Measurements from ENCODE around the gene TMEM11. TPM values are rescaled to one million over a fixed set of nuclear protein-coding genes. Genes with fewer than 3 reads are reported as not detected.
A peak's percentile ranks its signal among the peaks of the same experiment; 100 is the strongest.

TMEM11 gene
- polyA plus RNA-seq, 6 donors from 2014 or later: 39.7 to 54.3 (median 42.7) TPM

DNA sequence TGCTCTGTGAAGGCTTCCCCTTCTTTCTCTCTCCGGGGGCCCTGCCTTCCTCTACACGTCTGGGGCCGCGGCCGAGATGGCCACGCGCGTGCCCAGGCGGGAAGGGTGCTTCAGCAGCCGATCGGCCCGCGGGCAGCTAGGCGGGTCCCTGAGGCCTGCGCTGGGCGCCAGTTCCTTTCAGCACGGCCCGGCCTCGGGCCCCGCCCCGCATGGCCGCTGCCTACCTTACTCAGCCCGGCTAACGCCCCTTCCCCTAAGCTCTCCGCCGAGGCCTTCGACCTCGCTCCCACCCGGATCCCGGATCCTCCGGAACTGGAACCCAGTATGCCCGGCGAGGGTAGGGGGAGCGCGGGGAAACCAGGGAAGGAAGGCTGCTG lies 335 bp downstream of the TMEM11 start:
- peaks cover 34 to 58% (median 47%) of the 10 kb centered on the region in 3 donors for H3K4me1 Mint-ChIP-seq
- no peaks in the 10 kb centered on the region for H3K9me3 Mint-ChIP-seq
- H3K36me3 Mint-ChIP-seq: no peaks in the 10 kb centered on the region
- peak overlapping the region; percentile 91 to 95 (median 94) for H3K4me3 Mint-ChIP-seq
- DNase-seq (no peak), ATAC-seq (ENCODE audit: low read depth in 2 of 2) (peak in 1 of 2 donors; percentile 2)
- peak overlapping the region in 4 of 6 donors; percentile 92 to 97 (median 94) for H3K27ac Mint-ChIP-seq
- H3K27me3 Mint-ChIP-seq: no peaks in the 10 kb centered on the region

DNA sequence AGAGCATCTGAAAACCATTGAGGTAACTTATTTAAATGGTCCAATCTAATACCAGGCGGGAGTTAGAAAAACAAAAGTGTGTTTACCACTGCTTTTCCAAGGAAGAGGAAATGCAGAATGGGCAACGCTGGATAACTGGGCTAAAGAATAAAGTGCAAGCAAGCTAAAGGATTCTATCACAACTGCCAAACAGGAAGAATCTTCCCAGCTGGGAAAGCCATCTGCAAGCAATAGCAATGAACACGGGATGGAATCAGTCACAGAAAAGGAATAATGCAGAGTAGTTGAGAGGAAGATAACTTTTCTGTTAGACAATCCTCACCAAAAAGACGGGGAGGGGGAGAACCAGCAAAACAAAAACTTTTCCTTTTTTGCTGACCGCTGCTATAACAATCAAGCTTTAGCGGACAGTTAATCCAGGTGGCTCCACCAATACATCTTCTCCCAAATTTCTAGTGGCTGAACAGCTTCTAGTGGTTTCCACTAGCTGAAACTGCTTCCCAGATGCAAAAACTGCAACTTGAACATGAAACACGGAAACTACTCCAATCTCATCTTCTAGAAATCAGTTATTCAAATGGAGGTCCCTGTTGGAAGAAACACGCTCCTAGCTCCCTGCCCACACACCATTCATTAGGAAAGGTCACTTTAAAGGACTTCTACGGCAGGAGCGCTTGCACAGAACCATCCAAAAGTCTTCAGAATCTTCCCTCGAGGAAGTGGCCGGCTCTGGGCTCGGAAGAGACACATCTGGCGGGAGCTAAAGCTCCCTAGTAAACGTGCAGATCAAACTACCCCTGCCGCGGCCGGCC lies 929 bp downstream of the TMEM11 start:
- no peaks in the 10 kb centered on the region for H3K27me3 Mint-ChIP-seq
- H3K4me3 Mint-ChIP-seq: peak overlapping the region; percentile 91 to 95 (median 94)
- no peaks in the 10 kb centered on the region for H3K36me3 Mint-ChIP-seq
- H3K4me1 Mint-ChIP-seq: peaks cover 34 to 58% (median 47%) of the 10 kb centered on the region in 3 donors
- no peaks in the 10 kb centered on the region for H3K9me3 Mint-ChIP-seq
- peak overlapping the region; percentile 53 to 93 (median 72) for H3K27ac Mint-ChIP-seq
- ATAC-seq (ENCODE audit: low read depth in 2 of 2): no peak
- DNase-seq: peak; percentile 1

DNA sequence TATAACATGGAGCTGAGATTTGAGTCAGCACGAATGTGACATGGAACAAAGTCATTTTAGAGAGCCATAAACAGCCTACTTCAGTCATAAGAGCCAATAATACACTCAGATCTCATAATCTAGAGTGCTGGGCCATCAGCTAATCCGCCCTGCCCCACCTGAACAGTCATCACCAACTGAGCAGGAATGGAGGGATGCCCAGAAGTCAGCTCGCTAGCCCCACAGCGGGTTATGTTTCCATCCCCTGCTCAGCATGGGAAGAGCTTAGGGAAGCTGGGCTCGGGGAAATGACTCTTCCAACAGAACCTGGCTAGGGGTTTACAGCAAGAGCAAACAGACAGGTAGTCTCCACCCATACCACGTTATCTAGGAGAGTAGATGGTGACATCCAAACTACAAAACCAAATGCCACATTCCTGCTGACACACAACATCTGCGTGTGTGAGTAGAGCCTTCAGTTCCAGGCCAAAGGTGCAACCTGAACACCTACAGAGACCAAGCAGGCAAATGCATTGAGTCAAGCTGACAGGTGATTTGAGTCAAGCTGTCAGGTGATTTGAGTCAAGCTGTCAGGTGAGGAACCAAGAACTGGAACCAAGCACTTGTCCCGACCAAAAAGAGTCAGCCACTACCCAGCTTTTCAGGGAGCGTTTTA lies 2.0 kb downstream of the TMEM11 start:
- Mint-ChIP-seq H3K36me3 (no peaks in the 10 kb centered on the region), H3K4me3 (peak overlapping the region in 7 of 8 donors; percentile 17 to 95 (median 92)), H3K4me1 (peaks cover 34 to 60% (median 47%) of the 10 kb centered on the region in 3 donors), H3K9me3 (no peaks in the 10 kb centered on the region), H3K27me3 (no peaks in the 10 kb centered on the region), H3K27ac (peak overlapping the region in 4 of 6 donors; percentile 22 to 84 (median 50))
- DNase-seq (no peak), ATAC-seq (ENCODE audit: low read depth in 2 of 2) (no peak)

DNA sequence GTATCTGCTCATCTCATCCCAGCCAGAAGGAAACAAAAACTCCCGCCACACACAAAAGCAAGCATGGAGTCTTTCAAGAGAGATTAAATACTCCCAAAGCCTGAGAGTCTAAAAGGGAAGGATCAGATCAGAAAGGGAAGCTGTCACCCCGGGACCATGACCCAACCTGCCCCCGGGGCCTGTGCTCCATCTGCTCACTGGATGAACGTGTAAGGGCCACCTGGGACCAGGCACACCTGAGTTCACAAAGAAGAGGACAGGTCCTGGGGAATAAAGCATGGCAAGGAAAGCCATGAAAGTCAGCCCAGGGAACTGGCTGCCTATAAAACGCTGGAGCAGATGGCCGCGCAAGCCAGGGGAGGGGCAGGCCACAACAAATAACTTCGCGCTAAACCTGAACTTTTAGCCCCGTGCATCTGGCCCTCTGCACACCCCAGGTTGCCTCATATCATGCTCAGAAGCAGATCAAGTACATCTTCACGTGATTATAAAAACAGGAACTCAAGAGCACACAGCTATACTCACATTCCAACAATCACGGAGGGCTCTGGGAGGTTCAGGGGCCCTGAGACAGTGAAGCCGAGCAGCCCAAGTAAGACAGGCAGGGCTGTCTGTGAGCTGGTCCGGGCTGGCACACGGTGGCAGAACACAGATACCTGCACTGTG lies 3.4 kb downstream of the TMEM11 start:
- ATAC-seq (ENCODE audit: low read depth in 2 of 2) (no peak), DNase-seq (no peak)
- no peaks in the 10 kb centered on the region for H3K27me3 Mint-ChIP-seq
- H3K4me3 Mint-ChIP-seq: peak overlapping the region in 1 of 8 donors; percentile 94
- peak overlapping the region in 2 of 6 donors; percentile 86 to 89 for H3K27ac Mint-ChIP-seq
- H3K36me3 Mint-ChIP-seq: no peaks in the 10 kb centered on the region
- H3K9me3 Mint-ChIP-seq: no peaks in the 10 kb centered on the region
- H3K4me1 Mint-ChIP-seq: peaks cover 40 to 51% (median 44%) of the 10 kb centered on the region in 3 donors

DNA sequence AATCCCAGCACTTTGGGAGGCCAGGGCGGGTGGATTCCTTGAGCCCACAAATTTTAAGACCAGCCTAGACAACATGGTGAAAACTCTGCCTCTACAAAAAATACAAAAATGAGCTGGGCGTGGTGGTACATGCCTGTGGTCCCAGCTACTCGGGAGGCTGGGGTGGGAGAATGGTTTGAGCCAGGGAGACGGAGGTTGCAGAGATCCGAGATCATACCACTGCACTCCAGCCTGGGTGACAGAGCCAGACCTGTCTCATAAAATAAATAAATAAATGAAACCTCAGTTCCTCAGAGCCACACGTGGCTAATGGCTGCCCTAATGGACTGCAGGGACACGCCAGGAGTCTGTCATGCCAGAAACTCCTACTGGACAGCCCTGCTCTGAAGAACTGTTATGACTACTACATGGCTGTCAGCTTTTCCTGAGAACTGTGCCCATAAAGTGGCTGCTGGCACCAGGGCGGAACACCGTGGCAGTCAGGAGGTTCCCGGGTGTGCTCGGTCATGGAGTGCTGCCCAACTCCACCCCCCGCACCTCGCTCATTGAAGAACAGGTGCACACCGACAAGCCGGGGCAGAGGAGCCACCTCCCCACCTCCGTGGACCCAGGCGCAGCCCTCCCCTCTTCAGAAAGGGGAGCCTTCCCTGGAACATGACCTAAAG lies 4.3 kb downstream of the TMEM11 start:
- DNase-seq (no peak), ATAC-seq (ENCODE audit: low read depth in 2 of 2) (no peak)
- H3K27me3 Mint-ChIP-seq: no peaks in the 10 kb centered on the region
- peaks cover 38 to 47% (median 44%) of the 10 kb centered on the region in 3 donors for H3K4me1 Mint-ChIP-seq
- peak overlapping the region in 1 of 8 donors; percentile 94 for H3K4me3 Mint-ChIP-seq
- H3K36me3 Mint-ChIP-seq: no peaks in the 10 kb centered on the region
- no peaks in the 10 kb centered on the region for H3K9me3 Mint-ChIP-seq
- peak overlapping the region in 1 of 6 donors; percentile 50 for H3K27ac Mint-ChIP-seq

DNA sequence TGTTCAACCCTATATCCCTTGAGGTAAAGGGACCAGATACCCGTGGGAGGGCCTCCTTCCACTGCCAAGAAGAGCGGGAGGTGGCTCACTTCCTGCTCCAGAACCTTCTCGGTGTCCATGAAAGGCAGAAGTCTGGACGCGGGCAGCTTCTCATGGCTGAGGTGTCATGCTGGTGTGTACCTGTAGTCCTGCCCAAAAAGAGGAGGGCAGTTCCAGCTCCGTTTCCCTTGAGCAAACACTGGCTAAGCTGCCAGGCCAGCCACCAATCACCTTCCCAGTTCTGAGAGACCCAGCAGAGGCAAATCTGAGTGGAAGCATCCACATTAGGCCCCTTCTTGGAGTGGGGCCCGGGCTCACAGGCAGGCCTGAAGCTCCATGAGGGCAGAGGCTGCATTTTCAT lies 5.6 kb downstream of the TMEM11 start:
- Mint-ChIP-seq H3K36me3 (no peaks in the 10 kb centered on the region), H3K9me3 (no peaks in the 10 kb centered on the region), H3K27me3 (no peaks in the 10 kb centered on the region), H3K4me1 (peaks cover 41 to 54% (median 44%) of the 10 kb centered on the region in 3 donors), H3K4me3 (no peak overlapping the region), H3K27ac (peak overlapping the region in 1 of 6 donors; percentile 30)
- DNase-seq: no peak
- no peak for ATAC-seq (ENCODE audit: low read depth in 2 of 2)

DNA sequence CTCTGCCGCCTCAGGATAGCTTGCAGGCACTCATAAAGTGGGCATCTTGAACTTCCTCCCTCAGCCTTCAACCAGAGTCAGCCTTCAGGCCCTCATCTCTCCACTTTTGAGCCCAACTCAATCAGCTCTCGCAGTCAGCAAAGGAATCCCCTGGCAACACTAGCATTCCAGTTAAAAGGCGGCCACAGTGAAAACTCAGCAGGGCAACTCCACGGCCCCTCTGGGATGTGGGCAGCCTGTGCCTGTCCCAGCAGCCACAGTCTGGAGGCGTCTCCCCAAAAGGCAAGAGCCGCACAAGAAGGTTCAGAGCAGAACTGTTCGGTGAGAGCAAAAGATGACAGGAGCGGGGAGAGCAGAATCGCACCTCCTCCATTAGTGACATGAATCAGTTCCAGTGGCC lies 9.0 kb downstream of the TMEM11 start:
- DNase-seq: no peak
- no peak for ATAC-seq (ENCODE audit: low read depth in 2 of 2)
- Mint-ChIP-seq H3K9me3 (no peaks in the 10 kb centered on the region), H3K27ac (peak overlapping the region in 1 of 6 donors; percentile 47), H3K27me3 (no peaks in the 10 kb centered on the region), H3K36me3 (no peaks in the 10 kb centered on the region), H3K4me1 (peaks cover 29 to 40% (median 36%) of the 10 kb centered on the region in 3 donors), H3K4me3 (no peak overlapping the region)

DNA sequence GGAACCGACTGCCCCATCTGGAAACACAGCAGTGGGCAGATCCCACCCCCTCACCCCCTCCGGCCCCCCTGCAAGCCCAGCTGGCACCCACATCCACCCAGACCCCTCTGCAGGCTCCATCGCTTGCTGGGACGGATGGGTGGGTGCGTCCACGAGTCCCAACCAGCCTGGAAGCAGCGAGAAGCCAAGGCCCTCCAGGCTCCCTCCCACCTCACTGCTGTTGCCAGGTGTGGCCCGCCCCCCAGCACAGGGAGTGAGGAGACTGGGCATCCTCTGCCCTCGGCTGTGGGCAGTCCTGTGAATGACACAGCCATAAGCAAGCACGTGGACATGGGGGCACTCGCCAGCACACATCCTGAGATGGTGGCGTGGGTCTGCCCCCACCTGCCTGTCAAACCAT lies 11.4 kb downstream of the TMEM11 start:
- ATAC-seq (ENCODE audit: low read depth in 2 of 2) (no peak), DNase-seq (no peak)
- Mint-ChIP-seq H3K4me3 (no peak overlapping the region), H3K27ac (no peak overlapping the region), H3K36me3 (peaks cover 8 to 9% of the 10 kb centered on the region in 2 donors), H3K9me3 (no peaks in the 10 kb centered on the region), H3K4me1 (peaks cover 36 to 43% (median 39%) of the 10 kb centered on the region in 3 donors), H3K27me3 (no peaks in the 10 kb centered on the region)

DNA sequence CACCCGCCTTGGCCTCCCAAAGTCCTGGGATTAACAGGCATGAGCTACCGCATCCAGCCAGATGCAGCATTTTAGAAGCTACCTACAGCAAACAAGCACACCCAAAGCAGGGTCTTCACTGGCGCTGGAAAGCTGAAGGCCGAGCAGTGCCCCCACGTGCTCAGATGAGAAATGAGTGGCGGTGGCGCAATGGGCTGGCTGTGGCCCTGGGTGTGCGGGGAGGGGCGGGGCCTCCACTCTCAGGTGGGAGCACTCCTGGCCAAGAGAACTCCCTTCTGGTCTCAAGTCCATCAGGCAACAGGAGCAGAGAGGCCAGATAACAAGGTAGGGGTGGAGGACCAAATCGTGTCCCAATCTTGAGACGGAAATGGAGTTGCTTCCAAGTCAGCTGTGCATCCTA lies 12.1 kb downstream of the TMEM11 start:
- Mint-ChIP-seq H3K9me3 (no peaks in the 10 kb centered on the region), H3K4me1 (peaks cover 36 to 43% (median 42%) of the 10 kb centered on the region in 3 donors), H3K27ac (no peak overlapping the region)

DNA sequence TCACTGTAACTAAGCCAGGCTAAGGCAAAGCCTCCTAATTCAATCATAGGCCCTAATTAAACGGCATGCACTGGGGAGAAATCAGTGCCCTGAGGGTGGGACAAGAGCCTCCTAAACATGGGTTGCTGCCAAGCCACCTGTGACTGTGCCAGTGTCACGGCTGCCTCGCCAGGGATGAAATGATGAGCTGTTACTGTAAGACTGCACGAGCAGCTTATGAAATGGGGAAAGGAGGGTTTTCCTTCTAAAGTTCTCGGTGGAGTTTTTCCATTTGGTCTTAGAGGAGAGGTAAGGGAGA lies 12.7 kb downstream of the TMEM11 start:
- Mint-ChIP-seq H3K36me3 (peaks cover 8 to 9% of the 10 kb centered on the region in 2 donors), H3K4me1 (peaks cover 36 to 43% (median 43%) of the 10 kb centered on the region in 3 donors)

More for the DNA sequence above, 12.1 kb downstream of the TMEM11 start:
- Mint-ChIP-seq H3K4me3 (no peak overlapping the region), H3K36me3 (peaks cover 8 to 9% of the 10 kb centered on the region in 2 donors), H3K27me3 (no peaks in the 10 kb centered on the region)
- DNase-seq: no peak
- no peak for ATAC-seq (ENCODE audit: low read depth in 2 of 2)

DNA sequence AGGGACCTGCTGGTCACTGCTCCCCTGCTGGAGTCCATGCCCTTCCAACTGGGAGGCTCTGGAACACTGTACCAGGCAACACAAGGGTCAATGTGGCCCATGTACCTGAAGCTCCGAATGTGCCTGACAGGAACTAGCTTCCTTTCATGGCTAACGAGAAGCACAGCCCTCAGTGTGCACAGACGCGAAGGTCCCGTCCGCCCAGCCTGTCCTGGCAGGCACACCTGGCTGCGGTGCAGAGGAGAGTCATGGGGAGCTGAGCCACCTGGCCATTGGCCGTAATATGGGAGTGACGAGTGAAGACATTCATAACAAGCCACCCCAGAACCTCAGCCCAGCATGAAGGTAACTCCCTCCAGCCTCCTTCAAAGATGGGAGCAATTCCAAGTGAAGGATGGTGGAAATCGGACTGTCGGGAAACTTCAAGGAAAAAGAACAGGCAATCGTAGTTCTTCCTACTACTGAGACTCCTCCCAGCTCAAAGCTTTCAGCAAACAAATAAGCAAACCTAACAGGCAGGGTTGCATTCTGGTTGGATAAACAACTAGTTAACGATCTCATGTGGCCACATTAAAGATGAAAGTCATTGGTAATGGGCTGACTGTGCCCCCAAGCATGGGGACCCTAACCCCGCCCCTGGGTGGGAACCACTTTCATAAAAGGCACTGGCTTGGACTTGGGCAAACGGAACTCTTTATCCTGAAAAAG lies 13.2 kb downstream of the TMEM11 start:
- Mint-ChIP-seq H3K27ac (peak overlapping the region in 2 of 6 donors; percentile 4 to 61), H3K27me3 (no peaks in the 10 kb centered on the region), H3K36me3 (peaks cover 8 to 9% of the 10 kb centered on the region in 2 donors), H3K4me3 (no peak overlapping the region), H3K4me1 (peaks cover 32 to 45% (median 43%) of the 10 kb centered on the region in 3 donors), H3K9me3 (no peaks in the 10 kb centered on the region)
- ATAC-seq (ENCODE audit: low read depth in 2 of 2) (no peak), DNase-seq (no peak)

More for the DNA sequence above, 12.7 kb downstream of the TMEM11 start:
- no peaks in the 10 kb centered on the region for H3K27me3 Mint-ChIP-seq
- peak overlapping the region in 3 of 6 donors; percentile 4 to 61 (median 29) for H3K27ac Mint-ChIP-seq
- ATAC-seq (ENCODE audit: low read depth in 2 of 2): no peak
- H3K9me3 Mint-ChIP-seq: no peaks in the 10 kb centered on the region
- no peak for DNase-seq
- H3K4me3 Mint-ChIP-seq: no peak overlapping the region

DNA sequence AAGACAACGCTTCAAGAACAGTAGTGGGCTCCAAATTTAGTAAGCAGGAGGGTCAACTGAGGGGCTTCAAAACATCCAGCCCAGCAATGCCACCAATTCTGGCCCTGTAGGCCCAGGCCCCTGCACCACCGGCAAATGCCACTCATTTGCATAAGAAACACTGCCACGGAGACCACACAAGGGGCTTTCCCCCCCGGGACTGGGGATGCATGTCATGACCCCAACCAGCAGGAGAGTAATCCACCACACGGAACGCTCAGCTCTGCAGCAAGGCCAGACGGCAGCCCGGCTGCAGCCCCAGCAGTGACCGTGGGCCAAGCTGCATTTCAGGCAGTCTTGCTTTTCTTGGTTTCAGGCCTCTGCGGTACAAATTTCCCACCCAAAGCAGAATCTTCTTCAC lies 14.1 kb downstream of the TMEM11 start:
- ATAC-seq (ENCODE audit: low read depth in 2 of 2): peak in 1 of 2 donors; percentile 50
- H3K4me1 Mint-ChIP-seq: peaks cover 27 to 42% (median 34%) of the 10 kb centered on the region in 3 donors
- no peaks in the 10 kb centered on the region for H3K9me3 Mint-ChIP-seq
- no peaks in the 10 kb centered on the region for H3K27me3 Mint-ChIP-seq
- DNase-seq: no peak
- peak overlapping the region in 1 of 8 donors; percentile 70 for H3K4me3 Mint-ChIP-seq
- peaks cover 8 to 9% of the 10 kb centered on the region in 2 donors for H3K36me3 Mint-ChIP-seq
- peak overlapping the region in 1 of 6 donors; percentile 76 for H3K27ac Mint-ChIP-seq

Measured in naive B cell (primary cell).